ENCODE data around the gene PKP1. TPM values are rescaled to one million over a fixed set of nuclear protein-coding genes. Genes with fewer than 3 reads are reported as not detected.

Gene PKP1
- total RNA-seq, 1 donor, result not detected

DNA sequence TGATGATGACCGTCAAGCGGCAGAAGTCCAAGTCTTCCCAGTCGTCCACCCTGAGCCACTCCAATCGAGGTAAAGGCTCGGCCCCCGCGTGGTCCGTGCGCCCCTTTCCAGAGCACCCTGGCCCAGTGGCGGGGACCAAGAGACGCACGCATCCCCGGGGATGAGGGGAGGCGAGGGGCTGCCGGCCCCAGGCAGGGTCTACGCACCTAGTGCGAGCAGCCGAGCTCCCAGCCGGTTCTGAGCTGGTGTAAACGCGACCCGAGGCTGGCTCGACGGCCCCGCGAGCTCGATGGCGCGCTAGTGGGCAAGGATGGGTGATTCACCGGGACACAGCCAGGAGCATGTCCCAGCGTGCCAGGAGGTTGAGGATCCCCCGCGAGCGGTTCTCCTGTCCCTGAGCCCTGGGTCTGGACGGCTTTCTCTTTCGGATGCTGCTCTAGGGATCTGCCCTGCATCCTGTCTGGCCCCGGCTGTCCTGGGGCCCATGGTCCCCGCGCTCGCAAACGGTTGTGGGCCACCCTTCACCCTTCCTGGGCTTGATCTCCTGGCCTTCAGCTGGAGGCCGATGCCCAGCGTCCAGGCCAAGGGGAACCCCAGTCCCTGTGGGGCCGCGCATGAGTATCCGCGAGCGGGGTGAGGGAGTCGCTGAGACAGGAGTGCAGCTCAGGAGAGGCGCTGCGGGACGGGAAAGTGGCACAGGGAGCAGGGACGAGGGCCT lies 689 bp downstream of the PKP1 start:
- Histone ChIP-seq H3K4me3 (ENCODE audit: low read length) (no peak overlapping the region), H3K9me3 (ENCODE audit: low read depth, low read length) (no peaks in the 10 kb centered on the region), H3K27me3 (ENCODE audit: insufficient read depth, low read length) (peaks cover 36% of the 10 kb centered on the region), H3K4me1 (ENCODE audit: insufficient read depth, low read length) (no peaks in the 10 kb centered on the region)

DNA sequence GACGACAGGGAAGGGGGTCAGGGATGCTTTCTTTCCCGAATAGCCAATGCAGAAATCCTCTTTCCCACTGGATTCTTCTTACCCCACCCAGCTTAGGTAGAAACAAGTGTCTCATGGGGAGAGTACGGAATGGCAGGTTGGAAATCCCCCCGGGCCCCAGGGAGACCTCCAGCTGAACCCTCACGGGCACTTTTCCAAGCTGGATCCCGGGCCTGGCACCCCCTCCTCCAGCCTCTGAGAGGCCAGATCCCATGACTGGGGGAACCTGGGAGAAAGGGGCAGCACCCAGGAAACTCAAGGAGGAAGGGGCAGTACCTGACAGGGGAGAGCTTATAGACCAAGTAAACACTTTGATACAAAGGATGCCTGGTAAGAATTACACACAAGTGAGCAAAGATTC lies 1.3 kb downstream of the PKP1 start:
- H3K4me3 ChIP-seq (ENCODE audit: low read length), result no peak overlapping the region
- no peaks in the 10 kb centered on the region for H3K9me3 ChIP-seq (ENCODE audit: low read depth, low read length)
- peaks cover 36% of the 10 kb centered on the region for H3K27me3 ChIP-seq (ENCODE audit: insufficient read depth, low read length)
- no peaks in the 10 kb centered on the region for H3K4me1 ChIP-seq (ENCODE audit: insufficient read depth, low read length)

DNA sequence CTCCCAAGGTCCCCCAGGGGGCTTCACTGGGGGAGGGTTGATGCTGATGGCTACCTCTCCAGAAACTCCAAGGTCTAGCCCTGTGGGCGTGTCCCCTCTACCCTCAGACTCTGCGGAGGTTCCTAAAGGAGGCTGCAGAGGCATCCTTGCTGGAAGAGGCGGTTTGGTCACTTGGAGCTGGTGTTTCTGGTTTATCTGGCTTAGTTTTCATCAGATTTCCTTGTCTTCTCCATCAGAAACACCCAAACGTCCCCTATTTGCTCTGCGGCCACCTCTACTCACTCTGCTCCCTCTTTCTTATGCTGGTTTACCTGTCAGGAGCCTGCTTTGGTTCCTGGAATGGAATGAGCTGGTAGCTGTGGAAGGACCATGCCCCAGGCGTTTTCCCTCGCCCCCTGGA lies 2.5 kb downstream of the PKP1 start:
- H3K27me3 ChIP-seq (ENCODE audit: insufficient read depth, low read length), result peaks cover 30% of the 10 kb centered on the region
- no peaks in the 10 kb centered on the region for H3K9me3 ChIP-seq (ENCODE audit: low read depth, low read length)
- no peaks in the 10 kb centered on the region for H3K4me1 ChIP-seq (ENCODE audit: insufficient read depth, low read length)
- no peak overlapping the region for H3K4me3 ChIP-seq (ENCODE audit: low read length)

DNA sequence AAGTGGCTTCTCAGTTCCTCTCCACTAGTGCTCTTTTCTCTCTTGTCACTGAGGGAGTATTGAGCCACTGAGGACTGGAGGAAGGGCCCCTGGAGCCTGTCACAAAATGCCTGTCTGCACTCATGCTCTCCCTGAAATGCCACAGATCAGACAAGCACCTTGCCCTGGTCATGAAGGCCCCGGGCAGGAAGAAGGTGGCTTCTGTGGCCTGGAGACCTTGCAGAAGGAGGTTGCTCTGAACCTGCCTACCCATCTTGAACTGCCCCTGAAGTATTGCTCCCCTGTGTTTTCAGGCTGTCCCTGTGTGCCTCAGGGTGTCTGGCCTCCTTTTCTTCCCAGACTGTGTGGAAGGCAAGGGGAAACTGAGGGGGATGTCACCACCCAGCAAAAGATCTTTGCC lies 3.1 kb downstream of the PKP1 start:
- no peaks in the 10 kb centered on the region for H3K4me1 ChIP-seq (ENCODE audit: insufficient read depth, low read length)
- no peak overlapping the region for H3K4me3 ChIP-seq (ENCODE audit: low read length)
- H3K27me3 ChIP-seq (ENCODE audit: insufficient read depth, low read length), result peaks cover 27% of the 10 kb centered on the region
- no peaks in the 10 kb centered on the region for H3K9me3 ChIP-seq (ENCODE audit: low read depth, low read length)

DNA sequence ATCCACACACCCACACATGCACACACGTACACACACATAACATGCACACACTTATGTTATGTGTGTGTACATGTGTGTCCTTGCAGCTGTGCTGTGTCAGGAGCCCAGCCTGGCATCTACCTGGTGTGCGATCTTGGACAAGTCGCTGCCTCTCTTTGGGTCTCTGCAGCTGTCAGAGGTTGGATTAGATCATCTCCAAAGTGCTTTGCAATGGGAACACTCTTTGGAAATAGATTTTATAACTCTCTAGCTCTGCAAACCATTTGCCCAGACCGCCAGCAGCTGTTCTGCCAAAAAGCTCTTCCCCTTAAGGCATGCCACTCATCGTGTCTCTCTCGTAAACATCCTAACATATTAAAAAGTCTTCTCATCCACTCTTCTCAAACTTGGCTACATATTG lies 4.7 kb downstream of the PKP1 start:
- Histone ChIP-seq H3K4me1 (ENCODE audit: insufficient read depth, low read length) (no peaks in the 10 kb centered on the region), H3K4me3 (ENCODE audit: low read length) (no peak overlapping the region), H3K9me3 (ENCODE audit: low read depth, low read length) (no peaks in the 10 kb centered on the region), H3K27me3 (ENCODE audit: insufficient read depth, low read length) (peaks cover 12% of the 10 kb centered on the region)

DNA sequence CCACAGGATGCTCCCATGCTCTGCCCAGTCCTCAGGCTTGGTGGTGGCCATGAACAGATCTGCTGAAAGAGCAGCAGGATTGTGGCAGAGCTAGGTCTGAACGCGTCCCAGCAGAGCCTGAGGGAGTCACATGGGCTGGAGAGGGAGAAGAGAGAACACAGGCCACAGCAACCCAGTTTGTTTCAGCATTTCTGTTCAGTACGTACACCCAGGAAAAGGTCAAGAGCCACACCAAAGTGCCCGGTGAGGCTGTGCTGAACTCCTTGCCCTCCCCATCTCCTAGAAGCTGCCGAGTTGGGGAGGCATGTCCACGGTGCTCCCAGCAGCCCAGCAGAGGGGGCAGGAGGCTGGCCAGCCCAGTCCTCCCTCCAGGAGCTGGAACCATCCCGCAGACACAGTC lies 5.5 kb downstream of the PKP1 start:
- H3K9me3 ChIP-seq (ENCODE audit: low read depth, low read length), result no peaks in the 10 kb centered on the region
- no peak overlapping the region for H3K4me3 ChIP-seq (ENCODE audit: low read length)
- H3K4me1 ChIP-seq (ENCODE audit: insufficient read depth, low read length), result no peaks in the 10 kb centered on the region
- peaks cover 6% of the 10 kb centered on the region for H3K27me3 ChIP-seq (ENCODE audit: insufficient read depth, low read length)

DNA sequence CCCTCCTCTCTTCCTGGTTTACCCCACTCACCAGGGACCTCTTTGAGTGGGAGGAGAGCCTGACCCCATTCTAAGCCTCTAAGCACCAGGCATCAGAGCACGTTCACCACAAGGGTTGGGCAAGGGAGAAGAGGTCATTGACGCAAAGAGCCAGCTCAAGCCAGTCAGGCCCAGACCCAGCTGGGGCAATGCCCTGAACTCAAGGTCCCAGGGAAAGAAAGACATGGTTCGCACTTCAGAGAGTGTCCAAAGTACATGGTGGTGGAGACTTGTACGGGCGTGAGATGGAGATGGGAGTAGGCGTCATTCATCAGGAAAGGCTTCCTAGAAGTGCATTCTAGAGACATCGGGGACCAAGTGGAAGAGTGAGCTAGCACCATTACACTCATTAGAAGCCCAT lies 7.2 kb downstream of the PKP1 start:
- Histone ChIP-seq H3K9me3 (ENCODE audit: low read depth, low read length) (no peaks in the 10 kb centered on the region), H3K4me3 (ENCODE audit: low read length) (no peak overlapping the region), H3K27me3 (ENCODE audit: insufficient read depth, low read length) (no peaks in the 10 kb centered on the region), H3K4me1 (ENCODE audit: insufficient read depth, low read length) (no peaks in the 10 kb centered on the region)

DNA sequence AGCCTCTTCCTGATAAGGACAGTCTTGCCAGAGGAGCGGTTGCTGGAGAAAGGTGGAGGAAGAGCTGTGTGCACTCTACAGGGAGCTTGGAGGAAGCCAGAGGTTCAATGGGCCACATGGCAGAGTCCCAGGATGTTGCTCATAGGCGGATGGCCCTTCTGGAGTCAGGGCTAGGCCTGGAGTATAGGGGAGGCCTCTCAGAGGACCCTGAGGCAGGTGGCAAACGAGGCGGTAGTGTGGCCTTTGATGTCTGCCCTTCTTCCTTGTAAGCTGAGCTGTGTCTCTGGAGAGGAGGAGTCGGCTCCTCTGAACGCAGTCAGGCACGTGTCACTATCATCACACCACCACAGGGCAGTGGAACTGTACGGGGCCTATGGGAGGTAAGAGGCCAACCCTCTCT lies 8.6 kb downstream of the PKP1 start:
- Histone ChIP-seq H3K27me3 (ENCODE audit: insufficient read depth, low read length) (no peaks in the 10 kb centered on the region), H3K4me1 (ENCODE audit: insufficient read depth, low read length) (no peaks in the 10 kb centered on the region), H3K4me3 (ENCODE audit: low read length) (no peak overlapping the region), H3K9me3 (ENCODE audit: low read depth, low read length) (no peaks in the 10 kb centered on the region)

DNA sequence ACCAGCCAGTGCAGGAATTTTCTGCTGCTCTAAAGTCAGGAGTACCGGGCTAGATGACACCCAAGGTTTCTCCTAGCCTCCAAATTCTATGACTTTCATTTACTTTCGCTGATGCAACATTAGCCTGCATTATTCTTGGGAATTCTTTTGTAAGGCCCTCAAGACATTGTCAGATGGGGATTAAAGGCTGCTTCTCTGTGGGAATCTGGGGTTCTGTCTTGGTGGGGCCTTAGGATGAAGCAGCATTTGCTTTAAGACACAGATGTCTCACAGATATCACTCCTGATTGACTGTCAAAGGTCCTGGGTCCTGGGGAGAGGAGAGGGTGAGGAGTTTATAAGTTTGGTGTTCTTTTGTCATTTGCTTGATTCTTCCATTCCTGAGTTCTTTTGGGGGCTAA lies 11.6 kb downstream of the PKP1 start:
- no peaks in the 10 kb centered on the region for H3K4me1 ChIP-seq (ENCODE audit: insufficient read depth, low read length)
- no peaks in the 10 kb centered on the region for H3K9me3 ChIP-seq (ENCODE audit: low read depth, low read length)
- no peak overlapping the region for H3K4me3 ChIP-seq (ENCODE audit: low read length)
- H3K27me3 ChIP-seq (ENCODE audit: insufficient read depth, low read length), result no peaks in the 10 kb centered on the region

DNA sequence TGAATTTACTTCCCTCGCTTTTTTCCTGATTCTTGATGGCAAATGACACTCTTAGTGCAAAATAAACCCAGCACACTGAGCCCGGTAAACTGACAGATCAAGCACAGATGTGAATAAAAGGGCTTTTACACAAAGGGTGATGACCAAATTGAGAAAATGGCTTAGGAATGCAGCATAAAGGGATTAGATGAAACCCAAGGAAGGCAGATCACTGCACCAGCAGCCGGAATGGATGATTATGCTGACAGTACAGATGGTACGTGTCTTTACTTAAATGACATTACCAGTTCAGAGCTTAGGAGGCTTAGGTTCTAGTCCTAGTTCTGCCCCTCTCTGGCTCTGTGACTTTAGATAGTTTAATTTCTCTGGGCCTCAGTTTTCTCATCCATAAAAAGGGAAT lies 12.0 kb downstream of the PKP1 start:
- H3K9me3 ChIP-seq (ENCODE audit: low read depth, low read length), result no peaks in the 10 kb centered on the region
- no peak overlapping the region for H3K4me3 ChIP-seq (ENCODE audit: low read length)
- H3K27me3 ChIP-seq (ENCODE audit: insufficient read depth, low read length), result no peaks in the 10 kb centered on the region
- H3K4me1 ChIP-seq (ENCODE audit: insufficient read depth, low read length), result no peaks in the 10 kb centered on the region

DNA sequence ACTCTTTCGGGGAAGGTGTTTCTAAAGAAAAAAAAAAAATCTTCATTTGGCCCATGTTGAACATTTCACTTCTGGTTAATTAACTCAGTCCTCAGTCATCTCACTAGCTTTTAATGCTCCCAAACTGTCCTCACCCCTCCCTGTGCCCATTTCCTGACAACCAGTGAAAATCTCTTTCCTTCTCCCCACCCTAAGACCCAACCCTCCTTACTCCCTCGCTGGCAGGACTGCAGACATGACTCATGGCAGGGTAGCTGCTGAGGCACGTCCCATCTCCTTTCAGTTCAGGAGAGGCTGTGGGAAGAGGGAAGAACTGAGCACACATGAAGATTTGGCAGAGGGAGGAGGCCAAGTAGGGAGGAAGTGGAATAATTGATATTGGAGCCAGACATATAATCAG lies 12.6 kb downstream of the PKP1 start:
- Histone ChIP-seq H3K4me3 (ENCODE audit: low read length) (no peak overlapping the region), H3K9me3 (ENCODE audit: low read depth, low read length) (no peaks in the 10 kb centered on the region), H3K4me1 (ENCODE audit: insufficient read depth, low read length) (no peaks in the 10 kb centered on the region), H3K27me3 (ENCODE audit: insufficient read depth, low read length) (no peaks in the 10 kb centered on the region)

DNA sequence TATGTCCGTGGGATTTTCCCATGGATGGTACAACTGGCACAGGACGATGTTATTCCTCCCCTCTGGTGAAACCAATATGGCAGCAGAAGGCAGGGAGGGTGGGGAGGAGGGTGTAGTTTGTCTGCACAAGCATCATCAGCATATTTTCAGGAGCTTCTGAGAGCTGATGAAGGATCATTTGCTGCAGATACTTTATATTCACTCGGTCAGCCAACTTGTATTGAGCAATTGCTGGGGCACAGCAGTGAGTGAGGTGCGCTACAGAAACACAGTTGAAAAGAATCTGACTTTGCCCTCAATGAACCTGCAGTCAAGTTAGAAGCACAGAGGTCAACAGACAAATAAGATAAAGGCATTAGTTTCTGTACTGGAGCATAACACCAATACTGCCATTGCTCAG lies 13.0 kb downstream of the PKP1 start:
- no peak overlapping the region for H3K4me3 ChIP-seq (ENCODE audit: low read length)
- no peaks in the 10 kb centered on the region for H3K4me1 ChIP-seq (ENCODE audit: insufficient read depth, low read length)
- no peaks in the 10 kb centered on the region for H3K27me3 ChIP-seq (ENCODE audit: insufficient read depth, low read length)
- no peaks in the 10 kb centered on the region for H3K9me3 ChIP-seq (ENCODE audit: low read depth, low read length)

DNA sequence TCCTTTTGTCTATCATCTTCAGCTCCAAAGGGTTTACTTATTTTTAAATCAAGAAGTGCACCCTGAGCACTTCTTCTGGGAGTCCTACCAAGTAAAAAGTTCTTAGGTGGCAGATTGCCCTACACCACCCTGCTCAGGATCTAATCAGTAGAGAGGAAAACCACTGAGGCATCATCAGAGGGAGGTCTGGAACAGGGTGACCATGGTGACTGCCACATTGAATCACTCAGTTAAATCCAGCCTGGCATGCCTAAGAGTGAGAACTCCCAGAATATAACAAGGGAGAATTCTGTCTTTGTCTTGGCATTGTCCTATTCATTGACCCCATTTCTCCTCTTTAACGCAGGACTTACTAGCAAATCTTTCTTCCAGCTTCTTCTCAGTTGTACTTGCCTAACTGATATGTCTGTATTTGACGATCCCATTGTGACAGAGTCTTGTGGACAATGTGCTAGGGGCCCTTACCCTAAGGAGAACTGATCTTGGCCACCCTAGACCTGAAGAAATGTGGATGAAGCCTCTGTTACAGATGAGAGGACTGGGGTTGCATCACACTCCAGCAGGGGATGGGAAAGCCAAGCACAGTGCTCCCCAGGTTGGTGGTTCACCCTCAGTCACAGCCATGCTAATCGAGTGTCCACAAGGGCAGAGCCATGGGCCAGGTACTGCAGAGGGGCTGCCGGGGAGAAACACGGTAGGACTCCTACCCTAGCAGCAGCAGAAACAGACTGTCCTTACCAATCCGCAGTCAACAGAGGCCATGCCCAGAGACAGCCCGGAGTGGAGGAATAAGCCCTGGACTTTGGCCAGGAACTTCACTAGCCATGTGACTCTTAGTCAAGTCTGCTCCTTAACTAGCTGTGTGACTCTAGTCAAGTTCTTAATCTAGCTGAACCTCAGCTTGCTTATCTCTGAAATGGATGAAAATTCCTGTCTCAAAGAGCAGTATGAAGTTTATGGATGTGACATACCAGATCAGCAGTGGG lies 15.4 kb downstream of the PKP1 start:
- Histone ChIP-seq H3K9me3 (ENCODE audit: low read depth, low read length) (no peaks in the 10 kb centered on the region), H3K4me1 (ENCODE audit: insufficient read depth, low read length) (no peaks in the 10 kb centered on the region), H3K27me3 (ENCODE audit: insufficient read depth, low read length) (no peaks in the 10 kb centered on the region), H3K4me3 (ENCODE audit: low read length) (no peak overlapping the region)

DNA sequence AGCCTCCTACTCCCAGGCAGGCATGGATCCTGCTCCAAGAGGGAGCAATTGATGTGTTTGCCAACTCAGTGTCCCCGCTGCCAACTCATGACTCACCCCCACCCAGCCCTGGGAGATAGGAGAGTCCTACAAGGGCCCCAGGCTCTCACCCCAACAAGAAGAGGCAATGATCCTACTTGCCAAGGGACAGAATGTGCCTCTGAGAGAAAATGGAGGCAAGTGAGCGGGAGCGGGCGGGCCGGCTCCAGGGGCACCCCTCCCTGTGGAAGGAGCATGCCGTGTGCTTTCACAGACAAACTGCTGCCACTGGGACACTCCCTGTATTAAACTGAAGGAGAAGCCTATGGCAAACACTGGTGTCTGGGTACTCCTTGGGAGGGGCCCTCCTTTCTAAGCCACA lies 16.7 kb downstream of the PKP1 start:
- Histone ChIP-seq H3K4me1 (ENCODE audit: insufficient read depth, low read length) (no peaks in the 10 kb centered on the region), H3K9me3 (ENCODE audit: low read depth, low read length) (no peaks in the 10 kb centered on the region), H3K4me3 (ENCODE audit: low read length) (no peak overlapping the region), H3K27me3 (ENCODE audit: insufficient read depth, low read length) (no peaks in the 10 kb centered on the region)

DNA sequence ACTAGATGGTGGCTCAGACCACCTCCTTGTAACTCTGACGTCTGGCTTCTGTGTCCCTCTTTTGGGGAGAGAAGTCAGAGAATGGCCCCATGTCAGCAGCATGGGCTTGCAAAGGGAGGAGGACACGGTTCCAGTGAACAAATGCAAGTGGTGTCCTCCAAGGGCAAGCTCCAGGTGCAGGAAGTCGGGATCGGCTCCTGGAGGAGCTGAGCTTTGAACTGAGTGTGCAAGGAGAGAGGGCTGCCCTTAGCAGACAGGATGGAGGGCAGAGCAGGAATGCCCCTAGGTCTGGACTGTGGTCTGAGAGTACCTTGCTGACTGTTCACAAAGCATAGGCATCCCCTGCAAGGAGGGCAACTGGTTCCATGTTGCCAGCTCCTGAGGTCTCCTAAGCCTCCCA lies 17.3 kb downstream of the PKP1 start:
- no peak overlapping the region for H3K4me3 ChIP-seq (ENCODE audit: low read length)
- no peaks in the 10 kb centered on the region for H3K9me3 ChIP-seq (ENCODE audit: low read depth, low read length)
- no peaks in the 10 kb centered on the region for H3K4me1 ChIP-seq (ENCODE audit: insufficient read depth, low read length)
- H3K27me3 ChIP-seq (ENCODE audit: insufficient read depth, low read length), result no peaks in the 10 kb centered on the region

Measured in mononuclear cell (primary cell).